Fibroblast of lung (primary cell): ENCODE measurements around the gene SLC16A1. TPM values are rescaled to one million over a fixed set of nuclear protein-coding genes. Genes with fewer than 3 reads are reported as not detected.

Experiments used
- DNase-seq, 2 donors: peaks; one replicate each; pipeline versions ENCODE4 v3.0.0 to v3.0.0-alpha.2; 2010; ENCODE audit warnings: low read depth in 2 of 2
- H2AFZ ChIP-seq: 2 replicates; pipeline ENCODE4 v1.5.1; 2012; ENCODE audit warnings: low read length, control low read depth, inconsistent platforms
- H3K27ac ChIP-seq: 2 replicates; pipeline ENCODE4 v1.5.1; 2011; ENCODE audit warnings: low read length, control low read depth; ENCODE audit not compliant: insufficient read depth
- H3K27me3 ChIP-seq: 2 replicates; pipeline ENCODE4 v1.5.1; 2011; ENCODE audit warnings: mild to moderate bottlenecking, low read length; ENCODE audit not compliant: control insufficient read depth, insufficient read depth
- H3K36me3 ChIP-seq: 2 replicates; pipeline ENCODE4 v1.5.1; 2011; ENCODE audit warnings: low read length; ENCODE audit not compliant: control insufficient read depth, insufficient read depth
- H3K4me1 ChIP-seq: 2 replicates; pipeline ENCODE4 v1.5.1; 2011; ENCODE audit warnings: low read length; ENCODE audit not compliant: control insufficient read depth, insufficient read depth; ENCODE audit errors: extremely low read depth
- H3K4me2 ChIP-seq: 2 replicates; pipeline ENCODE4 v1.5.1; 2011; ENCODE audit warnings: low read length, control low read depth; ENCODE audit not compliant: insufficient read depth; ENCODE audit errors: extremely low read depth
- H3K4me3 ChIP-seq, 4 experiments: fragments of 200-600 bp in 1 of 4; sonication (generic) in 1 of 4; replicated peaks in 1 of 4; 2 replicates each; pipeline ENCODE4 v1.5.1; 2011 to 2016; ENCODE audit warnings: low read length in 4 of 4, low read depth in 3 of 4, mild to moderate bottlenecking in 3 of 4, control low read depth in 2 of 4, inconsistent platforms in 1 of 4, mixed read lengths in 1 of 4; ENCODE audit not compliant: insufficient read depth in 1 of 4; ENCODE audit errors: control extremely low read depth in 1 of 4
- H3K79me2 ChIP-seq: 2 replicates; pipeline ENCODE4 v1.5.1; 2012; ENCODE audit warnings: mild to moderate bottlenecking, low read length, inconsistent platforms; ENCODE audit not compliant: control insufficient read depth, insufficient read depth
- H3K9ac ChIP-seq: 2 replicates; pipeline ENCODE4 v1.5.1; 2011; ENCODE audit warnings: mild to moderate bottlenecking, low read length, control low read depth; ENCODE audit not compliant: insufficient read depth
- H3K9me3 ChIP-seq: 2 replicates; pipeline ENCODE4 v1.5.1; 2012; ENCODE audit warnings: low read depth, low read length; ENCODE audit not compliant: control insufficient read depth, insufficient read depth
- H4K20me1 ChIP-seq: 2 replicates; pipeline ENCODE4 v1.5.1; 2011; ENCODE audit warnings: low read length; ENCODE audit not compliant: control insufficient read depth, insufficient read depth; ENCODE audit errors: extremely low read depth
- CTCF ChIP-seq, 2 donors: IDR thresholded peaks in 1 of 2; conservative IDR thresholded peaks in 1 of 2; 1 replicate in 1 of 2; 2 replicates in 1 of 2; pipeline ENCODE4 v1.5.1; 2011 to 2012; ENCODE audit warnings: low read length in 2 of 2, control low read depth in 1 of 2, inconsistent platforms in 1 of 2, low read depth in 1 of 2, mild to moderate bottlenecking in 1 of 2
- EZH2 ChIP-seq: IDR thresholded peaks from 2 replicates; pipeline ENCODE4 v1.5.1; 2012; ENCODE audit warnings: low read length, control low read depth, mild to moderate bottlenecking; ENCODE audit errors: missing control alignments
- polyA plus RNA-seq, 2 donors: library from polyadenylated mRNA; depleted of rRNA in 1 of 2; stranded (reverse) in 1 of 2; unstranded in 1 of 2; fragments of >200 nt; gene quantifications; 2 replicates each; pipeline ENCODE4 v1.2.1, GENCODE V29; 2011 to 2012; ENCODE audit warnings: missing spikeins in 1 of 2
- total RNA-seq: library from RNA; depleted of rRNA; stranded (reverse); fragments of >200 nt; gene quantifications from 2 replicates; pipeline ENCODE4 v1.2.1, GENCODE V29; 2014

SLC16A1 gene
- total and polyA plus RNA-seq, 2 donors (not counting 1 experiment from before 2014, with no cell fraction given): 51.3 to 59.1 TPM

GRCh38 chr1:112872551-112872962 lies 83.4 kb downstream of the SLC16A1 start:
- Histone ChIP-seq H2AFZ (no peak overlapping the region), H4K20me1 (no peaks in the 10 kb centered on the region), H3K36me3 (no peaks in the 10 kb centered on the region), H3K27ac (no peak overlapping the region), H3K9ac (no peak overlapping the region), H3K27me3 (no peaks in the 10 kb centered on the region), H3K4me2 (no peak overlapping the region), H3K4me1 (no peaks in the 10 kb centered on the region), H3K9me3 (no peaks in the 10 kb centered on the region), H3K4me3 (no peak overlapping the region), H3K79me2 (no peaks in the 10 kb centered on the region)
- peak in 1 of 2 donors; percentile 65 for DNase-seq
- TF ChIP-seq CTCF (conservative IDR thresholded peaks at IDR 0.05 in 1 of 2, IDR thresholded peaks at IDR 0.05 in 1 of 2; ENCODE audit: low read depth in 1 of 2, low read length in 2 of 2): no peak
- no peak for TF ChIP-seq EZH2

DNA sequence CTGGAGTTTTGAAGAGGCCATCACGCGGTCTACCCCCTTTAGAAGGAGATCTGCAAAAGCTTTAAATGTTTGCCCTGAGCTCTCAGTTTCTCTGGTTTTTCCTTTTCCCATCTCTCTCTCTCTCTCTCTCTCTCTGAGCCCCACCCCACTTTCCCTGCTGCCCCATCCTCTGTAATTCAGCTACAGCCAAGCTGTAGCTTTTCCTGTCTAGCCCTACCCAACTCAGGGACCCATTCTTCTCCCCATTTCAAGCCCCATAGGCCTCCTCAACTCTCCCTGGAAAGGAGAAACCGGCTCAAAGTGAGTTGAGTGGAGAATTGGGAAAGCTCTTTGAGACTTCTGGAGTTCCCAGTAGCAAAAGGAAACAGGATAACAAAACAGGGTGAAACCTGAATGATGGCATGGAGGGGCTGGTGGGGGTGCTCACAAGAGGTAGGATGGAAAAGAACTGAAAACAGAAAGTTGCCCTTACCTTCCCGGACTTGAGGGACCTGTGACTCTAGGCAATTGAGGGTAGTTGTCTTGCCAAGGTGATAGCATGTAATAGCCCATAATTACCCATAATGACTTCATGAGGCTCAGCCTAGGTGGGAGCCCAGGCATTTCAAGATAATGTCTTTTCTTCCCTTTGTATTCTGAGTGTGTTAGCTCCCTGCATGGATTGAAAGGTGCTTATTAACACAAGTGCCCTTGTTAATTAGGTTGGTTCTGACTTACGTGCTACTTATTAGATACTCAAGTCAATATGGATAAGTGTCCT lies 84.9 kb downstream of the SLC16A1 start:
- TF ChIP-seq CTCF (conservative IDR thresholded peaks at IDR 0.05 in 1 of 2, IDR thresholded peaks at IDR 0.05 in 1 of 2; ENCODE audit: low read depth in 1 of 2, low read length in 2 of 2) (no peak), EZH2 (no peak)

DNA sequence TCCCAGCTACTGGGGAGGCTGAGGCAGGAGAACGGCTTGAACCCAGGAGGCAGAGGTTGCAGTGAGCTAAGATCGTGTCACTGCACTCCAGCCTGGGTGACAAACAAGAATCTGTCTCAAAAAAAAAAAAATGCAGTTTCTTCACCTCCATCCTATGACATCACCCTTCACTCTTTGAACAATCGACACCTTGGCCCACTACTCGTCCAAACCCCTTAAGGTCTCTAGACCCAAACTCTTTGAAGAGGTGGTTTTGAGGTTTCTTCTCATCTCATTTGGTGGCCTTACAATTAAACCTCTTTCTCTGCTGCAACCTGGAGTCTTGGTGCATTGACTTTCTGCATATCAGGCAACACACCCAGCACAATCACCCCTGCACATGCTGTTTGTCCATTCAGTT lies 86.1 kb downstream of the SLC16A1 start:
- Histone ChIP-seq H4K20me1 (no peaks in the 10 kb centered on the region), H3K4me1 (no peaks in the 10 kb centered on the region), H3K4me2 (no peak overlapping the region), H3K36me3 (no peaks in the 10 kb centered on the region), H3K9ac (no peak overlapping the region), H3K9me3 (no peaks in the 10 kb centered on the region), H3K27me3 (no peaks in the 10 kb centered on the region), H3K4me3 (no peak overlapping the region), H3K27ac (no peak overlapping the region), H3K79me2 (no peaks in the 10 kb centered on the region), H2AFZ (no peak overlapping the region)
- TF ChIP-seq EZH2 (no peak), CTCF (conservative IDR thresholded peaks at IDR 0.05 in 1 of 2, IDR thresholded peaks at IDR 0.05 in 1 of 2; ENCODE audit: low read depth in 1 of 2, low read length in 2 of 2) (no peak)
- DNase-seq: no peak

More for the DNA sequence above, 84.9 kb downstream of the SLC16A1 start:
- Histone ChIP-seq H3K79me2 (no peaks in the 10 kb centered on the region), H3K4me2 (no peak overlapping the region), H3K4me3 (no peak overlapping the region), H3K9me3 (no peaks in the 10 kb centered on the region), H3K9ac (no peak overlapping the region), H3K27me3 (no peaks in the 10 kb centered on the region), H2AFZ (no peak overlapping the region), H3K4me1 (no peaks in the 10 kb centered on the region), H3K36me3 (no peaks in the 10 kb centered on the region), H3K27ac (no peak overlapping the region), H4K20me1 (no peaks in the 10 kb centered on the region)
- no peak for DNase-seq
